Measurements from ENCODE around the gene ARCN1. TPM values are rescaled to one million over a fixed set of nuclear protein-coding genes. Genes with fewer than 3 reads are reported as not detected.

ARCN1 gene
- total RNA-seq, 2 donors from 2014 or later = 116 to 125 TPM

GRCh38 chr11:118639899-118640298 is 67.7 kb downstream of the ARCN1 start:
- TF ChIP-seq, protein P1, sequence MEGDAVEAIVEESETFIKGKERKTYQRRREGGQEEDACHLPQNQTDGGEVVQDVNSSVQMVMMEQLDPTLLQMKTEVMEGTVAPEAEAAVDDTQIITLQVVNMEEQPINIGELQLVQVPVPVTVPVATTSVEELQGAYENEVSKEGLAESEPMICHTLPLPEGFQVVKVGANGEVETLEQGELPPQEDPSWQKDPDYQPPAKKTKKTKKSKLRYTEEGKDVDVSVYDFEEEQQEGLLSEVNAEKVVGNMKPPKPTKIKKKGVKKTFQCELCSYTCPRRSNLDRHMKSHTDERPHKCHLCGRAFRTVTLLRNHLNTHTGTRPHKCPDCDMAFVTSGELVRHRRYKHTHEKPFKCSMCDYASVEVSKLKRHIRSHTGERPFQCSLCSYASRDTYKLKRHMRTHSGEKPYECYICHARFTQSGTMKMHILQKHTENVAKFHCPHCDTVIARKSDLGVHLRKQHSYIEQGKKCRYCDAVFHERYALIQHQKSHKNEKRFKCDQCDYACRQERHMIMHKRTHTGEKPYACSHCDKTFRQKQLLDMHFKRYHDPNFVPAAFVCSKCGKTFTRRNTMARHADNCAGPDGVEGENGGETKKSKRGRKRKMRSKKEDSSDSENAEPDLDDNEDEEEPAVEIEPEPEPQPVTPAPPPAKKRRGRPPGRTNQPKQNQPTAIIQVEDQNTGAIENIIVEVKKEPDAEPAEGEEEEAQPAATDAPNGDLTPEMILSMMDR (IDR thresholded peaks at IDR 0.05) = no peak
- Histone ChIP-seq H3K27ac (no peak overlapping the region), H3K36me3 (peaks cover 67% of the 10 kb centered on the region), H3K9me3 (no peaks in the 10 kb centered on the region), H3K4me1 (ENCODE audit: control insufficient read depth in 1 of 2, low read depth in 2 of 2) (peaks cover 4 to 30% of the 10 kb centered on the region in 2 donors), H3K27me3 (replicated peaks; ENCODE audit: insufficient read depth) (no peaks in the 10 kb centered on the region), H3K4me3 (no peak overlapping the region)
- DNase-seq (ENCODE audit: low spot score) = no peak
- ATAC-seq (ENCODE audit: insufficient number of reproducible peaks, low FRiP score, low read depth) = no peak

- Histone ChIP-seq H3K27ac (peak overlapping the region in 1 of 2 donors; percentile 24), H3K4me3 (no peak overlapping the region), H3K36me3 (peaks cover 73% of the 10 kb centered on the region), H3K9me3 (no peaks in the 10 kb centered on the region), H3K27me3 (replicated peaks; ENCODE audit: insufficient read depth) (no peaks in the 10 kb centered on the region), H3K4me1 (ENCODE audit: control insufficient read depth in 1 of 2, low read depth in 2 of 2) (peaks cover 0 to 23% of the 10 kb centered on the region in 2 donors)
- ATAC-seq (ENCODE audit: insufficient number of reproducible peaks, low FRiP score, low read depth) (no peak), DNase-seq (ENCODE audit: low spot score) (no peak)
- TF ChIP-seq, protein P1 (IDR thresholded peaks at IDR 0.05) = no peak
Measured at GRCh38 chr11:118640332-118641154, 68.3 kb downstream of the ARCN1 start.

DNA sequence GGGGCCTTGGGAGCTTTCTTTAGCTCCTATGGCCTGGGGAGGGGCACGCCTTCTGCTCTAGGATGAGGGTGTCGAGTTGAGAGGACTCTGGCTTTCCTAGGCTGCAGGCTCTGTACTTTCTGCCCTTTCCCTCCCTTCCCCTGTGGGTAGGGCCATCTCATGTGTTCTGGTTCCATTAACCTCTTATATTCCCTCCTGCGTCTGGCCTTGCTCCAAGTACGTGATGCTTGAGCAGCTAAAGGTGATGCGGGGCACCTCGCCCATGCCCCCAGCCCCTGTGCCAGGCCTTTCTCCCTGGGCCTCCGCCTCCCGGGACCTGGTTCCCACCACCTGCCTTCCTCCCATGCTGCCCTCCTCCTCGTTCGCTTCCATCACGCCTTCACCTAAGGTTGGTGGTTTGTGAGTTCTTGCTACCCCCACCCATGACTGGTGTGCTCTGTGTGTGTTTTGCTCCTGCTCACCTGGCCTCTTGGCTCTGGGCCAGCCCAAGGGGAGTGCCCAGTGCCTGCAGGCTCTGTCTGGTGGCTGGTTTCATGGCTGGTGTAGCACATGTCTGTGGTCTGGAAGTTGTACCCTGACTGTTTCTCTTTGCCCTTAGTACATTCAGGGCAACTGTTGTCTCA is 69.3 kb downstream of the ARCN1 start:
- Histone ChIP-seq H3K36me3 (peaks cover 75% of the 10 kb centered on the region), H3K27me3 (replicated peaks; ENCODE audit: insufficient read depth) (no peaks in the 10 kb centered on the region)

GRCh38 chr11:118643142-118643994 is 71.2 kb downstream of the ARCN1 start:
- H3K4me3 ChIP-seq = no peak overlapping the region
- ATAC-seq (ENCODE audit: insufficient number of reproducible peaks, low FRiP score, low read depth) = no peak
- no peak for DNase-seq (ENCODE audit: low spot score)
- TF ChIP-seq, protein P1 (IDR thresholded peaks at IDR 0.05) = no peak
- H3K36me3 ChIP-seq = peaks cover 80% of the 10 kb centered on the region
- no peaks in the 10 kb centered on the region for H3K27me3 ChIP-seq (replicated peaks; ENCODE audit: insufficient read depth)
- no peaks in the 10 kb centered on the region for H3K9me3 ChIP-seq
- H3K27ac ChIP-seq = peak overlapping the region in 1 of 2 donors; percentile 3
- peaks cover 0 to 18% of the 10 kb centered on the region in 2 donors for H3K4me1 ChIP-seq (ENCODE audit: control insufficient read depth in 1 of 2, low read depth in 2 of 2)

More for the DNA sequence above, 69.3 kb downstream of the ARCN1 start:
- DNase-seq (ENCODE audit: low spot score) = no peak
- Histone ChIP-seq H3K4me3 (no peak overlapping the region), H3K9me3 (no peaks in the 10 kb centered on the region), H3K27ac (no peak overlapping the region), H3K4me1 (ENCODE audit: control insufficient read depth in 1 of 2, low read depth in 2 of 2) (peaks cover 0 to 18% of the 10 kb centered on the region in 2 donors)
- ATAC-seq (ENCODE audit: insufficient number of reproducible peaks, low FRiP score, low read depth) = no peak
- TF ChIP-seq, protein P1 (IDR thresholded peaks at IDR 0.05) = no peak

DNA sequence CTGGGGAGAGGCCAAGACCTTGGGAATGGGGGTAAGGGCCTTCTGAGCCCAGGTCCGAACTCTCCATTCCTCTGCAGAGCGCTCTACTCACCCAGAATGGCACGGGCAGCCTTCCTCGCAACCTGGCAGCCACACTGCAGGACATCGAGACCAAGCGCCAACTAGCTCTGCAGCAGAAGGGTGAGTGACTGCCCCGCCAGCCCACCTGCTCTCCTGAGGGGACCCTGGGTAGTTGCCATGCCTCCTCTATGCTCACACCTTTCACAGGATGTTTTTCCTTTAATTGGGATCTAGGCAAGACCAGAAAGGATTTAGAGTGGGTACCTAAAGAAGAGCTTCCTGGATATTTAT is 71.8 kb downstream of the ARCN1 start:
- TF ChIP-seq, protein P1 (IDR thresholded peaks at IDR 0.05) = no peak
- Histone ChIP-seq H3K36me3 (peaks cover 84% of the 10 kb centered on the region), H3K9me3 (no peaks in the 10 kb centered on the region), H3K27me3 (replicated peaks; ENCODE audit: insufficient read depth) (no peaks in the 10 kb centered on the region), H3K4me1 (ENCODE audit: control insufficient read depth in 1 of 2, low read depth in 2 of 2) (peaks cover 0 to 18% of the 10 kb centered on the region in 2 donors), H3K27ac (peak overlapping the region in 1 of 2 donors; percentile 3), H3K4me3 (no peak overlapping the region)
- DNase-seq (ENCODE audit: low spot score) = no peak
- no peak for ATAC-seq (ENCODE audit: insufficient number of reproducible peaks, low FRiP score, low read depth)

Data from thoracic aorta (tissue), 2 donors.